DMS79 (cell line): ENCODE results near the gene METTL8.
"Not testable (repeated sequence)": the region's sequence is repeated elsewhere in the genome, so short reads cannot be mapped to it uniquely, and the experiment has no call there.

Source experiments
- DNase-seq: peaks from one replicate; lab custom pipeline; 2025; lab: John Stamatoyannopoulos, UW

Gene METTL8

GRCh38 chr2:171311589-171311988, 122.2 kb downstream of the METTL8 start:
- not testable (repeated sequence) for DNase-seq

- DNase-seq, result no peak
Observed at GRCh38 chr2:171310889-171311288, 122.9 kb downstream of the METTL8 start.

GRCh38 chr2:171309455-171310286, 124.1 kb downstream of the METTL8 start:
- no peak for DNase-seq

- no peak for DNase-seq
Observed at GRCh38 chr2:171308280-171309054, 125.3 kb downstream of the METTL8 start.

GRCh38 chr2:171307560-171307959, 126.2 kb downstream of the METTL8 start:
- DNase-seq, result no peak

- no peak for DNase-seq
Observed at GRCh38 chr2:171297956-171298355, 135.8 kb downstream of the METTL8 start.

- DNase-seq, result no peak
Observed at GRCh38 chr2:171294608-171295007, 139.2 kb downstream of the METTL8 start.

GRCh38 chr2:171293661-171294060, 140.1 kb downstream of the METTL8 start:
- DNase-seq, result no peak

- DNase-seq, result no peak
Observed at GRCh38 chr2:171289991-171290390, 143.8 kb downstream of the METTL8 start.

- no peak for DNase-seq
Observed at GRCh38 chr2:171289316-171289715, 144.5 kb downstream of the METTL8 start.

GRCh38 chr2:171287611-171288010, 146.2 kb downstream of the METTL8 start:
- DNase-seq, result no peak

GRCh38 chr2:171287036-171287571, 146.7 kb downstream of the METTL8 start:
- DNase-seq, result no peak

GRCh38 chr2:171281110-171281509, 152.7 kb downstream of the METTL8 start:
- DNase-seq, result no peak

GRCh38 chr2:171279983-171280790, 153.6 kb downstream of the METTL8 start:
- DNase-seq, result no peak

- DNase-seq, result no peak
Observed at GRCh38 chr2:171274757-171275156, 159.0 kb downstream of the METTL8 start.

GRCh38 chr2:171271971-171272436, 161.8 kb downstream of the METTL8 start:
- DNase-seq, result no peak

GRCh38 chr2:171271386-171271785, 162.4 kb downstream of the METTL8 start:
- DNase-seq, result no peak

GRCh38 chr2:171267855-171268629, 165.7 kb downstream of the METTL8 start:
- DNase-seq, result no peak
